ENCODE data around the gene SEMA5A.

SEMA5A gene

DNA sequence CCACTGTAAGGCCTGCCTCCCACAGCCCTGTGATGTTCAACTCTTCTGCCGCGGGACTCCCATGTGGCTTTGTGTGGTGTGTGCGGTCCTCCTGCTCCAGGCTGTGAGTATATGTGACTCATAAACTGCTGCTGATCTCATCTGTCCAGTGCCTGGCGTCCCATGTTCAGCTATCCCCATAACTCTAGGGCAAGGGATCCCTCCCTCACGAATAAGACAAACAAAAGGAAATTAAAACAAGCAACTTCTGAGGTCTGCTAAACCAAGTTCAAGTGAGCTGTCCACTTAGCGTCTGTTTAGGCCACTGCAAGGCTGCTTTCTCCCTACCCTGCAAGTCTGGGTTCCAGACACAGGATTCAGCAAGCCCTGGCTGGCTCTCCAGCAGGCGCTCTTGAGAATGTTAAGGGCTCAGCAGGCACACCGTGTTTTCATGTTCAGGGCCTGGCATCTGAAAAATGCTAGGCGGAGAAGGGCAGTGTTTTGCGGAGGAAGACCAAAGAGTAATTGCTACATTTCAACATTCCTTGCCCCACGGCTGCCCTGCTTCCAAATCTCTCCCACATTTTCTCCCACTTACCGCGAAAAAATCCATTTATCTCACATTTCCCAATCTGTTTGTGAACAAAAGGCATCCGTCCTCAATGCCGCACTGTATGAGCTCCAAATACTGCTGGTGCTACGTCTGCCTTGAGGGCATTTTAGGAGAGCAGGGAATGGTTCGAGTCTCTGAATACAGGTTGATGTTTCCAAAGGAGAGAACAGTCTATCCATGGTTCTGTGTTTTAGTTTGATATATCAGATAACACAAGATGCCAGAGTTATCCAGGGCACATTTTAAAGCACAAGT lies 280.2 kb downstream of the SEMA5A start:
- no peak for DNase-seq (ENCODE audit: low read depth)

DNA sequence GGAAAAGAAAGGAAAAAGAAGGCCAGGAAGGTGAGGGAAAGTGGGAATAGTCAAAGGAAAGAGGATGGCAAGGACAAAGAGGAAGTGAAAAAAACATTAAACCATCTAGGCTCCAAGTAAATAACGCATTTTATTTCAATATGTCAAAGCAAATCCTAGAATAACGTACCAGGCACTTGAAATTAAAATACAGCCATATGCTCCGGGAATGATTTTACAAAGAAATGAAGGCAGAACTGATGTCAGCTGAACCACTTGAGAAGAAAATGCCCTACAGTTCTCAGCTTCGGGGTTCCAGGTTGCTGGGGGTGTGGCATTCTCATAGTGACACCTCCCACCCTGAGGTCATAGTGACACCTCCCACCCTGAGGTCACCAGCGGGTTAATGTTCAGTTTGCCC lies 281.6 kb downstream of the SEMA5A start:
- DNase-seq (ENCODE audit: low read depth): no peak

DNA sequence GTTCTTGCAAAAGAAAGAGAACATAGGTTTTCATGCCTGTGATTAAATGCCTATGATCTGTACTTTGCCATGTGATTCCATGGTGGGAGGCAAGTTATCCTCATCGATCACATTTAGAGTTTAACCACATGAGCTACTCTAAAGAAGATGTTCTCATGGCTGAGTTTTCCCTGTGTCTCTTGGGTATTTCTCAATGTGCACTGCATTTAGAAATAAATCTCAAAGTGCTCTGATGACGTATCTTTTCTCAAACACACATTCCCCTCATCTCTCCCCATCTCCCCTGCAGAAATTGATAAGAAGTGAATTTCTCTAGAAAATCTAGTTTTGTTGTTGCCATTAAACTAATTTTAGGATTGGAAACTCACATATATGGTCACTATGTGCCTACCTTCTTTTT lies 282.2 kb downstream of the SEMA5A start:
- DNase-seq (ENCODE audit: low read depth): no peak

DNA sequence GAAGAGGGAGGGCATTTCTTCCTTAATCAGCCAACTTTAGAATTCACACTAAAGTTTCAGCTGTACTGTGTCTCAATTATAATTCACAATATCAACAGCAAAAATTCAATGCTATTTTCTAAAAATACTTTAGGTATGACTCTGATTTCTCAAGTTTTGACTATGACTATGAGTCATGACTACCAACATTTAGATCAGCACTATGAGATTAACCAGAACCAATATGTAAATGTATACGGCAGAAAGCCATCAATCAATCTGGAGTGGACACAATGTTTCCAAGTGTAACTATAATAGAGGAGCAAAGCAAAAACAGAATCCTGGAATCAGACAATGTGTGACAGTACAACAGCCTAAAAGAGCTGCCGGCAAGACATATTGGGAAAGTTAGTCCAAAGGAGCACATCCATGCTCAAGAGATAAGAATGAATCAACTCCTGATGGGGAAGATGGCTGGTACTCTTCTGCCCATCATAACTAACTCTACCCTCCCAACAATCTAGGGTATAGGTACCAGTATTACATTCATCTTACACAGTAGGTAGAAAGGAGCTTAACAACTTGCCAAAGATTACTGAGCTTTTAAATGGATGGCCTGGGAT lies 294.4 kb downstream of the SEMA5A start:
- peak; percentile 70 for DNase-seq (ENCODE audit: low read depth)

DNA sequence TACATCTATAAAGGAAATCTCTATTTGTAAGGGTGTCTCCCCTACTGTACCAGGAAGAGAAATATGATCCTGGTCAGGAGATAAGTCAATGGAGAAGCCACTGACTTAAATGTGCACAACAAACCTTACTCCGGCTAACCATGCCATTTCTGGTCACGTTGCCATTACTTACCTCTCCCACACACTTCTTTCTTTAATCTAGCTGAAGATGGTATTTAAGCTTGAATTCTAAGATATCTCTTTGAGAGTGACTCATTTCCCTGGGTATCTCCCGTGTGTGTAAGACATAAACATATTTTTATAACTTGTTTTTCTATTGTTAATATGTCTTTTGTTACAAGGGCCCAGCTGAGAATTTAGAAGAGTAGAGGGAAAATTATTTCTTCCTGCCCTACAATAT lies 296.6 kb downstream of the SEMA5A start:
- DNase-seq (ENCODE audit: low read depth): no peak

DNA sequence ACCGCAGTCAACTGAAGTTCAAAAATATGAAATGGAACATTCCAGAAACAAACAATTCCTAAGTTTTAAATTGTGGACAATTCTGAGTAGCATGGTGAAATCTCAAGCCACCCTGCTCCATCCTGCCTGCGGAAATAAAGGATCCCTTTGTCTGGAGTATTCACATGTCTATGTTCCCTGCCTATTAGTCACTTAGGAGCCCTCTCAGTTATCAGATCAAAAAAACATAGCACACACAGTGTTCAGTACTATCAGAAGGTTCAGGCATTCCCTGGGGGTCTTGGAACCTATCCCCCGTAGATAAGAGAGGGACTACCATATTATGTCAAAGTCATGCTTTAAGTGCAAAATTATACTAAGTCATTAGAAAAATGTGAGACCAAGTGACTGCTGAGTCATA lies 300.8 kb downstream of the SEMA5A start:
- no peak for DNase-seq (ENCODE audit: low read depth)

DNA sequence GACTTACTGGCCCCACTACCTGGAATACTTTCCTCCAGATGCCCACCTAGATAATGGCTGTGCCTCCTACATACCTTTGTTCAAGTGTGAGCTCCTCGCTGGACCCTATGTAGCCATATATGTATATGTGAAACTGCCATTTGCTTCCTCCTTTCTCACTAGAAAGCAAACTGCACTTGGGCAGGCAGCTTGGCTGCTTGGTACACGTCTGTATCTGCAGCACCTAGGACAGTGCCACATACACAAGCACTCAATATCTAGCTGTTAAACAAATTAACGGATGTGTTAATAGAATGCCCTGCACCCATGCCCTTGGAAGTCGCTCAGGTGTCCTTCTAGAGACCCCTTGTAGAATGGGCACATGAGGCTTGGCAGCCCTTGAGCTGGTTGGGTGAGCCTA lies 301.5 kb downstream of the SEMA5A start:
- DNase-seq (ENCODE audit: low read depth): no peak

DNA sequence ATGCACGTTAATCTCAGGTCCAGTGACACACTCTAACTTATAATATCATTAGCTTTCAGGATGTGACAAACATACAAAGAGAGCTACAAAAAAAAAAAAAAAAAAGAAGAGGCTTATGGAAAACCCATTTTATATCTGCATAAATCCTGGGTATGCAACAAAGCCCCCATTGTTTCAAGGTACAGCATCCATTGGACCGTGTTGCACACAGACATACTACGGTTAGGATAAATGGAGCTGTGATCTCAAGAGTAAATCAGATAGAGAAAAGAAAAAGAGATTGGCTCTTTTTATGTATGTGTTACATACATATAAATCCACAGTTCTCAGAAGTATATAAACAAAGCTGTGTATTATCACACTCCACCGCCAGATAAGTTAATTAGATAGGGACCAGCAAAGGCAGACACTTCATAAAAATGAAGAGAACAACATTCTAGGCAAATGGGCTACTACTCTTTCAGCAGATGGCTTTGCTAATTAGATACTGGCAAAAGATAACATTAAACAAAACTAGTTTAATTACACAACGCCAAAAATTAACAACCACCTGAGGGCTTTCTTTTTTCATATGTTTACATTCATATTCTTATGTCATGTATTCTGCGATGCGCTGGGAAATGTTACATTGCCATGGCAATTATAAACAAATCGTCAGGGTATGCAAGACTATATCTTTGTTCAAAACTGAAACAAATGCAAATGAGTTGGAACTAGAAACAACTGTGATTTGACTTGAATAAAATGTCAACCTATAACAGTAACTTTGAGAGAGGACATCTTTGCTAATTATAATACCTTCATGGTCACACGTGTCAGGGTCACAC lies 304.2 kb downstream of the SEMA5A start:
- no peak for DNase-seq (ENCODE audit: low read depth)

DNA sequence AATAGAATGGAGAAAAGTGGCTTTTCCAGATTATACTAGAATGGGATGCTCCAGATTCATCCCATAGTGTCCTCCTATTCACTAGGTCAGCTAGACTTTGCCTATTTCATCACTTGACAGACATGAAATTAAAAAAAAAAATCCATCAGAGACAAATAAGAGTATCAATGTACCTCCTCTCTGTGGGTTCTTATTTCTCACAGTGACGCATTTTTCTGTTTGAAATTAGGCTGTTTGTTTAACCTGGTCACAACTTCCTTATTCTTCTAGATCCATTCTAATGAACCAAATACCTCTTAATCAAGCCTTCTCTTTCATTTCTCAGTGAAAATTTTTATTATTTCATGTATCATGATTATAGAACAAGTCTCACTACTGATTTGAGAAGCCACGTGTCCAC lies 305.4 kb downstream of the SEMA5A start:
- DNase-seq (ENCODE audit: low read depth): no peak

DNA sequence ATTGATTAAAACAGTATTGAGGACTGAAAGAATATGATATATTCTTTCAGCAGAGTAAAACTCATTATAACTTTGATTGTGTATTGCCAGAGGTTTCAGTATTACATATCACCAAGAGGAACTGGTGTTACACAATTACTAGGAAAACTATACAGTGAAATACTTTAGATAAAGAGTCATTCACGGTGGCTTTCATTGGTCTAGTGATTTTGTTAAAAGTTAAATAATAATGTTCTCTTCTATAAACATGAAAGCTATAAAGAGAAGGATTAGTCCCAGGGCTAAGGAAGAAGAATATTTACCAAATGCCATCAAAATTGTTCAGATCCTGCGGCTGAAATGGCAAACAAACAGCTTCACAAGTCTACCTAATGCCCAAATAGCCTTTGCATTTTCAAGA lies 306.2 kb downstream of the SEMA5A start:
- peak; percentile 38 for DNase-seq (ENCODE audit: low read depth)

DNA sequence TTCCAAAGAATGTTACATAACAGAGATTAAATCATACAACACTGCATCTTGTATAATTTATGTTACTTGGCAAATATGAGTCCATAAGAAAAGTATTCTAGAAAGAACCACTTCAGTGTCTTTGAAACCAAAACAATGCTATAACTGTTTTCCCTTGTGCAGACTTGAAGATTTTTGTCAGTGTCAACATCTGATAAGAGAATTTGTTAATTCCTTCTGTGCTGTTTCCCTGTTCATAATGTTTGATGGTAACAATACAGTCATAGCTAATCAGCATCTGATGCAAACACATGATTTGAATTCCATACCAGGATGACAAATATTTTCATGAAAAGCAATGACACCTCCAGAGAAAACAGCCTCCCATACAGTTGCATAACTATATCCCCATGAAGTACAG lies 306.8 kb downstream of the SEMA5A start:
- DNase-seq (ENCODE audit: low read depth): peak; percentile 49

DNA sequence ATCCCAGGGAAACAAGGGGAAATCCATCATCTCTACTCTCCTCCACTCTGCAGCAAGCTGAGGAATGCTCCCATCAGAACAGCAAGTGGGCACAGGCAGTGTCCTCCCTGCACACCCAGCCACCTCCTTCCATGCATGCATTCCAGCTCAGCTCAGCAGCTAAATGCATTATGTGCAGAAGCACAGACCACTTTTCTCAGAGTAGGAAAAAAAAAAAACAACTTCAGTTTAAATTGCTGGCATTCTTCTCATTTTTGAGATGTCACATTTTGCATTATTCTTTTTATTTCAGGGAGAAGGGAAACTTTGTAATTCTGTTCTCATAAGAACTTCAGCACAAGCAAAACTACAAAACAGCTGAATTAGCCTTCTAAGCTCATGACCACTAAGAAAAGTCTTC lies 312.2 kb downstream of the SEMA5A start:
- no peak for DNase-seq (ENCODE audit: low read depth)

DNA sequence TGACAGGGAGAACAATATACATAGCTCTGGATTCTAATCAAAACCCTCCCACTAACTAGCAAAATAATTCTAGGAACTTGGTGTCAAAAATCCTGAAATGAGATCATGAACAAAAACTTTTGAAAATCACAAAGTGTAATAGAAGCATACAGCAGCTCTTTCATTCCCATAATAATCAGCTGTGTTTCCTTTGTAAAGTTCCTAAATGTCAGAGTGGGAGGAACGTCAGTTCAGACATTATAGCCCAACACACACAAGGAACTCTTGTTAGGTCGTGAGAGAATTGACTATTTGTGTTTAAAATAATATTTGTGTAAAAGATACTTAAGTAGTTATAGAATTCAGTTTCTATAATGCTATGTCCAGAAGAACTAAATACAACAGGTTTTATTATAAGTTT lies 312.8 kb downstream of the SEMA5A start:
- no peak for DNase-seq (ENCODE audit: low read depth)

DNA sequence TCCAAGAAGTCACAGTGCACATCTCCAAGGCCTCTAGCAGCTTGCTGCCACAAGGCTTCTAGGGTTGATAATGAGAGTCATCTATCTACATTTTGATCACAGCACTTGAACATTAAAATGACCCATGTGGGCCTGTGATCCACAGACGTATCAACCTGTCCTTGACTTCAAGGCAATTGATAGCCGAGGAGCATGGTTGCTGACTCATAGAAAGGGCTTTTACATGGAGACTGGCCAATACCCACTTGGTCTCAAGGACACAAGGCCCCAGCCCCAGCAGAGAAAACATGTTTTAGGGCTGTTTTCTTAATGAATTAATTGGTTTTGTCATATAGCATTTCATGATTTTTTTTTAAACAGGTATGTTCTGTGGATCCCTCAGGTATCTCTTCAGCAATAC lies 314.0 kb downstream of the SEMA5A start:
- DNase-seq (ENCODE audit: low read depth): no peak

DNA sequence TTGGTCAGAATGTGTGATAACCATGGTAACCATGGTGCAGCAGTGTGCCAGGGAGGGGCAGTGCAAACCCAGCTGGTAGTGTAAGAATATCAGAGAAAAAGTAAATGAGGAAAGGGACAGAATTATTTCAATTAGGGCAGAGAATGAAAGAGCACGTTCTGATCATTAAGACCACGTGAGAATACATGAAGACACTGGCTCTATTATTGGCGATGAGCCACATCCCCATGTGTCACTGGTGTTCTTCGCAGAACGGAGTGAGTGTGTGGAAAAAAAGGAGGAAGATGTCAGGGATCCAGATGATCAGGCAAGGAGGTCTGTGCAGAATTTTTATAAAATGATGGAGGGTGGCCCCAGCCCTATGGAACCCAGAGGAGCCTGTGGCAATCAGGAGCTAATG lies 315.5 kb downstream of the SEMA5A start:
- no peak for DNase-seq (ENCODE audit: low read depth)

DNA sequence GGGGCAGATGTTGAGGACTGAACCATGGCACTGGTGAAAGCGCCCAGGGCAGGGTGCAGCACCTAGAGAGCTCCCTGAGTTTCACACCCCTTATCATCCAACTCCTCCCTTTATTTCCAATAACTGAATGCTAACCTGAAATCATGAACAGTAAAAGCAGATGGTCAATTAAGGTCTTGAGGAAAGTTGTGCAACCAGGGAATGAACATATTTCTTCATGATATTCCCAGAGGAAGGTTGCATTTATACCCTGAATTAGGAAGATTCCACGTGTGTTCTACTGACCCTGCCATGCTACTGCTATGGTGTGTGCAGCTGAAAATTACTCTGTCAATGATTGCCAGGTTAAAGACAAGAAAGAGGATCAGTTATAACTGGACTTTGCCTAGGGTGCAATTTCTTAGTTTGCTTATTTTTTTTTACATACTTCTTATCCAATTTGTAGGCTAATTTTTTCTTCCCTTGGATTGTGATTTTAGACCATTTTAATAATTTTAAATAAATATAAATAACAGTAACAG lies 319.8 kb downstream of the SEMA5A start:
- DNase-seq (ENCODE audit: low read depth): no peak

DNA sequence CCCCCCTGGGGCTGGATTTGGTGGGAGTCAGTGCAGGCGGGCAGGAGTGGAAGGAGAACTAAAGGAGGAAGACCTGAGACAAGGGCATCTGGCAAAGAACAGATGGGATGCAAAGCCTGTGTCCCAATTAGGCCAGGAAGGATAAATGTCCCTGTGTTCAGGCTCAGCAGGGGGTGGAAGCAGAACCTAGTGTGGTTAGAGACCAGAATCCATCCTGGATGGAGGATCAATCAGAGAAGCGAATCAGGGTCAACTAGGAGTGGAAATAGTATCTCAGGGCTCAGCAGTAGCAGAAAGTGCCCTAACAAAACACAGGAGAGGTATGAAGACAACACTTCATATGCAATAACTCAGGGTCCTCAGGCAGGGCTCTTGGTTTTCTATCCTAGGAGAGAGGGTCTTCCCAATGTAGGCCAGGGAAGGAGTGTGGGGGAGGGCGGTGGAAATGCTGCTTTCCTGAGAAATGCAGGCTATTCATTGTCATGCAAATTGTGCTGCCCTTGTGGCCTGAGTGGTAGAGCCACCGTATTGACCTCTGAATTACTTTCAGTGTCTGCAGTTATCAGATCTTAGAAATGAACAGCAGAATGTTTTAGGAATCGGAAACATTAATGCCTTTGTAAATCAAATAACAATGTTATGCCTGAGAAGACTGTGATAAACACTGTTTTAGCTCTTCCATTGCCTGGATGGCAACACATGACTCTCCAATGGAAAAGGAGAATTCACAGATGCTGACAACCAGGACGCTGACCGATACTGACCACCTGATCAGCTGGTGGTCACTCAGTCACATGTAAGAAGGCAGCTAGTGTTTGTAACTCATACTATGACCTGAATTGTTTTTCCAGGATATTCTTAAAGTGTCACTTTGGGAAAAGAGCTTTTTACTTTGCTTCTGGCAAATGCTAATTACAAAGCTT lies 323.6 kb downstream of the SEMA5A start:
- DNase-seq (ENCODE audit: low read depth): no peak

DNA sequence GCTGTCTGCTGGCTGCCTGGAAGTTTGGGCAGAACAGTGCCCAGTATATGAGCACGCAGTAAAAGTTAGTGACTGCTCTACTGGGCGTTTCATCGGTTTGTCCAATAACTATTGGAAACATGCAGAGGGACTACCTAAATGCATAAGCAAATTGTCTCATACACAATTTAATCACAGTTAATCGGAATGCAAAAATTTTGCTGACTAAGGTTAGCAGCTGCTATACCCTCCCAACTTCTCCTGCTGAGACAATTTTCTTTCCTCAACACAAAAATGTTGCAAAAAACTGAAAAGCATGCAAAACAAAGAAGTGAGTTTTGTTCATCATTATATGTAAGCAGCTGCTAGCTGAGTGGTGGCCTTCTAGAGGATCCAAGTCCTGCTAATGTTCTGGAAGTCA lies 327.5 kb downstream of the SEMA5A start:
- no peak for DNase-seq (ENCODE audit: low read depth)

DNA sequence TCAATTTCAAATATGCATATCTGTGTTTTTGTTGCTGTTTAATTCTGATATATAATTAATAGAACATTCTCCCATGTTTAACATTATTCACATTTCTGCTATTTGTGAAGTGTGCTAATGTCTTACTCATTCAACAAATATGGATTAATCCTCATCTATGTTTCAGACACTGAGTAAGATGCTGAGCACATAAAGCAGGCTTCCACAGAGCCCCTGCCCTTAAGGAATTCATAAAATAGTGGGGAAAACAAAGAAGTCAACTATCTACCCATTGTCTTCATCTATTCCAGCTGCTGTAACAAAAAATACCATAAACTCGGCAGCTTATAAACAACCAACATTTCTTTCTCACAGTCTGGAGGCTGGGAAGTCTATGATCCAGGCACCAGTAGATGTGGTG lies 333.3 kb downstream of the SEMA5A start:
- no peak for DNase-seq (ENCODE audit: low read depth)

DNA sequence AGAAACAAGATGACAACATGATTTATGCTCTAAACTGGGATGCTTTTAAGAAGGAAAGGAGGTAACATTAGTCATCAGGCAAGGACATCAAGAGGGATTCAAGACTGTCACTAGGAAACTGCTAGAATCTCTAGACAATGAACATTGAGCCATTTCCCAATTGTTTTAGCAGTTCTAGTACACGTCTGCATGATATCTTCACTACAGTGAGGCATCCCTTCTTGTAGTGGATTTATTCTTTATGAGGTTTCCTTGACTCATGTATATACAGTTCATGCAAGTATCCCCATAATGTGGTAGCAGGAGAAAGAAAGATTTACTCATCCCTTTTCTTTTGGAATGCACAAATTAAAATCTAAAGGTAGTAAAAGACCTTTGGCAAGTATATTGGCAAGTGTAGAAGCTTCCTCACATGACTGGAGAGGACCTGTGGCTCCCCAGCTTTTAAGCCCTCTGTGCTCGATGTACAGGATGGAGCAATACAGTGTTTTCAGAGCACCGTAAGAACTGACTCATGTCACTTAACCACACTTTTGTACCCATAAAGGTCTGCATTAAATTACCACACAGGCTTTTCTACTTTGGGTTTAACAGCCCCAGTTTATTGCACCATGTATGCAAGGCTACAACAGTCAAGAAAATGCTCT lies 335.9 kb downstream of the SEMA5A start:
- no peak for DNase-seq (ENCODE audit: low read depth)

DNA sequence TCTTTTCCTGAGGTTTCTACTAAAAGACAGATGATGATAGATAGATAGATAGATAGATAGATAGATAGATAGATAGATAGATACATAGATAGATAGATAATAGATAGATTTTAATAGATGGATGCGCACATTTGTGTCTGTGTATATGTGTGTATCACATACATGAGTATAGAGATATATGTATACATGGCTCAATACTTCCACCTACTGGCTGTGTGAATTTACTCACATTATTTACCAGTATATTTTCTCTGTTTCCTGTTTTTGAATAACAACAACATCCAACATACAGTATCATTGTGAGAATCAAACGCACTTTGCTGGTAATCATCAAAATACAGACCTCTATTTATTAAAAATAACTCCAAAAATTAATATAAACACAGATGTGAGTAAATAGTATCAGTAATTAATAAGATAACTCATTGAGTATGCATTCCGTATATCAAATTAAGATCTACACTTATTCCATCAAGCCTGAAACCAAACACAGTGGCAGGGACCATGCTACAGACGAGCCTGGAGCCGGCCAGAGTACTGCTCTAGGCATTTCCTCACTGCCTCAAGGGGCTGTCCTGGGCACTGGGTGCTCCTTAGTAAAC lies 338.0 kb downstream of the SEMA5A start:
- DNase-seq (ENCODE audit: low read depth): peak; percentile 63

Measured in HS-5 (cell line).